ENCODE data around the gene ALOX15. TPM values are rescaled to one million over a fixed set of nuclear protein-coding genes. Genes with fewer than 3 reads are reported as not detected.

Gene ALOX15
- total RNA-seq, 1 experiment from 2014 or later, result 0.31 TPM

- no peaks in the 10 kb centered on the region for H3K79me2 ChIP-seq (ENCODE audit: insufficient read depth, low read length)
- no peak overlapping the region for H2BK15ac ChIP-seq (ENCODE audit: low read depth, low read length)
- no peak overlapping the region for H2AK5ac ChIP-seq (ENCODE audit: insufficient read length, low read length)
- no peaks in the 10 kb centered on the region for H3K4me1 ChIP-seq (ENCODE audit: insufficient read depth, low read length)
- H4K5ac ChIP-seq (ENCODE audit: insufficient read length, low read depth, low read length), result no peak overlapping the region
- H2BK12ac ChIP-seq (ENCODE audit: insufficient read length, low read depth, low read length), result no peak overlapping the region
- no peak overlapping the region for H3K4ac ChIP-seq (ENCODE audit: low read depth, low read length)
- no peaks in the 10 kb centered on the region for H3K23me2 ChIP-seq (ENCODE audit: insufficient read length, low read depth, low read length, poor library complexity, severe bottlenecking)
- no peak overlapping the region for H3K23ac ChIP-seq (ENCODE audit: insufficient read length, low read depth, low read length)
- no peak overlapping the region for H3K56ac ChIP-seq (ENCODE audit: insufficient read length, low read depth, low read length)
- H3K79me1 ChIP-seq (ENCODE audit: insufficient read depth, low read depth, low read length, poor library complexity, severe bottlenecking), result no peaks in the 10 kb centered on the region
- H2BK5ac ChIP-seq (ENCODE audit: insufficient read length, low read length), result no peak overlapping the region
- Mint-ChIP-seq H3K4me3 (no peak overlapping the region), H3K9me3 (peaks cover 0 to 2% of the 10 kb centered on the region in 2 experiments; a peak in 1 of 5 replicates), H3K4me1 (peaks cover 4 to 18% of the 10 kb centered on the region in 2 experiments), H3K27me3 (ENCODE audit: low read depth) (peaks cover 23% of the 10 kb centered on the region), H3K36me3 (ENCODE audit: insufficient read depth in 1 of 3, low read depth in 3 of 3) (peaks cover 0 to 4% (median 0%) of the 10 kb centered on the region in 3 experiments; a peak in 1 of 7 replicates), H3K27ac (no peak overlapping the region)
- no peak overlapping the region for H3K9ac ChIP-seq (ENCODE audit: extremely low read depth, insufficient read length, low read length)
- no peak overlapping the region for H4K91ac ChIP-seq (ENCODE audit: insufficient read length, low read depth, low read length)
- DNase-seq, result no peak
- no peak overlapping the region for H3K4me2 ChIP-seq (ENCODE audit: insufficient read depth, insufficient read length, low read length)
- H4K20me1 ChIP-seq (ENCODE audit: control insufficient read depth, insufficient read depth, insufficient read length), result no peaks in the 10 kb centered on the region
- H2AFZ ChIP-seq (ENCODE audit: low read length), result no peak overlapping the region
- H3K9me3 ChIP-seq (ENCODE audit: control insufficient read depth, low read depth, low read length), result no peaks in the 10 kb centered on the region
- no peak overlapping the region for H3K18ac ChIP-seq (ENCODE audit: insufficient read length, low read depth, low read length)
- H3K14ac ChIP-seq (ENCODE audit: insufficient read depth, low read length), result no peak overlapping the region
- no peak overlapping the region for H2BK20ac ChIP-seq (ENCODE audit: low read depth, low read length, poor library complexity, severe bottlenecking)
- TF ChIP-seq CTCF (conservative IDR thresholded peaks at IDR 0.05), result no peak
- H3K27ac ChIP-seq (ENCODE audit: insufficient read length, low read depth, low read length), result no peak overlapping the region
- no peak overlapping the region for H4K8ac ChIP-seq (replicated peaks; ENCODE audit: insufficient read length, low read depth, low read length)
- WGBS (ENCODE audit: extremely low coverage, insufficient read length, low lambda C conversion rate), result no CpG with 5 or more reads among the region's 11 CpGs
- H3K27me3 ChIP-seq (ENCODE audit: insufficient read depth, low read length), result no peaks in the 10 kb centered on the region; the same call in 1 of the 2 replicates
- H2BK120ac ChIP-seq (ENCODE audit: low read depth, low read length, poor library complexity, severe bottlenecking), result no peak overlapping the region
- no peak overlapping the region for H3T11ph ChIP-seq (ENCODE audit: low read length)
Observed at GRCh38 chr17:4592240-4593005, 49.1 kb downstream of the ALOX15 start.
